ENCODE results near the gene OR2T1.

OR2T1 gene

DNA sequence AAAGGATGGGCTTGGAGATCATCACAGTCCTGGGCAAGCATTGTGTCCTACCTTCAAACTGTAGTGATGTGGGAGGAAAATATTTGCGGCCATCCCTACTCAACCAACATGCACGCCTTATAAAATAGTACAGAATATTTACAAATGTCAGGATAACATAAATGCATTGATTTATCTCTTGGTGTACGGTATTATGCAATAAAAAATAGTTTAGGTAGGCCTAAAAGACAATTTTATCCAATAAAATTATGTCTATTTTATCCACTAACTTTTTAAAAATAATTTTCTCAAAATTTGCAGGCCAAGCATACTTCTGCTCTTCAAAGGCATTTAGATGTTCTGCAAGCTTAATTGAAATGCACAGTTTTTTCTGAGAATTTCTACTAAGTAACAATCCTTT, at the start of gene OR2T1:
OR2T1 (plus strand) TSS at position 301 of the 400 bp plus-strand sequence. CDS start 3,100 bp downstream, outside the sequence.
- no peak for DNase-seq (ENCODE audit: low read depth)
- H3K4me3 ChIP-seq (ENCODE audit: low read depth, low read length), result no peak within 1 kb of the TSS
- TF ChIP-seq, protein P1, sequence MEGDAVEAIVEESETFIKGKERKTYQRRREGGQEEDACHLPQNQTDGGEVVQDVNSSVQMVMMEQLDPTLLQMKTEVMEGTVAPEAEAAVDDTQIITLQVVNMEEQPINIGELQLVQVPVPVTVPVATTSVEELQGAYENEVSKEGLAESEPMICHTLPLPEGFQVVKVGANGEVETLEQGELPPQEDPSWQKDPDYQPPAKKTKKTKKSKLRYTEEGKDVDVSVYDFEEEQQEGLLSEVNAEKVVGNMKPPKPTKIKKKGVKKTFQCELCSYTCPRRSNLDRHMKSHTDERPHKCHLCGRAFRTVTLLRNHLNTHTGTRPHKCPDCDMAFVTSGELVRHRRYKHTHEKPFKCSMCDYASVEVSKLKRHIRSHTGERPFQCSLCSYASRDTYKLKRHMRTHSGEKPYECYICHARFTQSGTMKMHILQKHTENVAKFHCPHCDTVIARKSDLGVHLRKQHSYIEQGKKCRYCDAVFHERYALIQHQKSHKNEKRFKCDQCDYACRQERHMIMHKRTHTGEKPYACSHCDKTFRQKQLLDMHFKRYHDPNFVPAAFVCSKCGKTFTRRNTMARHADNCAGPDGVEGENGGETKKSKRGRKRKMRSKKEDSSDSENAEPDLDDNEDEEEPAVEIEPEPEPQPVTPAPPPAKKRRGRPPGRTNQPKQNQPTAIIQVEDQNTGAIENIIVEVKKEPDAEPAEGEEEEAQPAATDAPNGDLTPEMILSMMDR (IDR thresholded peaks at IDR 0.05; ENCODE audit: low read depth, low read length, missing control alignments), result no peak

DNA sequence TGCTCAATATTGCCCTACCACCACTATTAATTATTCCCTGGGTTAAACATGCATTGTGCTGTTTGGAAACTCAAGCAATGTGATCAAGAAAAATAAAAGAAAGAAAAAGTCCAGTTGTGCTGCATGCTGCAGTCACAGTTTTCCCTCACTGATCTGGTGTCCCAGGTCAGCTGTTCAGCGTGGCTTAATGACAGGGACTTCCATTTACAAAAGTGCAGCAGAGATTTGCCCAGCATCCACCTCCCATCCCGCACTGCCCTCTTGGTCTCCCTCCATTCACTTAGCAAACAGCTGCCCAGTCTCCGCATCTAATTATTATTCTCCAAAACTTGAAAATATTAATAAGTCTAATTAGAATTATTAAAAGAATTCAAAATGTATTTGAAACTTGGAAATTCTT, 43.4 kb upstream of the OR2T1 start:
- TF ChIP-seq, protein P1 (IDR thresholded peaks at IDR 0.05; ENCODE audit: low read depth, low read length, missing control alignments), result no peak
- H3K4me3 ChIP-seq (ENCODE audit: low read depth, low read length), result no peak overlapping the region
- DNase-seq (ENCODE audit: low read depth), result no peak

DNA sequence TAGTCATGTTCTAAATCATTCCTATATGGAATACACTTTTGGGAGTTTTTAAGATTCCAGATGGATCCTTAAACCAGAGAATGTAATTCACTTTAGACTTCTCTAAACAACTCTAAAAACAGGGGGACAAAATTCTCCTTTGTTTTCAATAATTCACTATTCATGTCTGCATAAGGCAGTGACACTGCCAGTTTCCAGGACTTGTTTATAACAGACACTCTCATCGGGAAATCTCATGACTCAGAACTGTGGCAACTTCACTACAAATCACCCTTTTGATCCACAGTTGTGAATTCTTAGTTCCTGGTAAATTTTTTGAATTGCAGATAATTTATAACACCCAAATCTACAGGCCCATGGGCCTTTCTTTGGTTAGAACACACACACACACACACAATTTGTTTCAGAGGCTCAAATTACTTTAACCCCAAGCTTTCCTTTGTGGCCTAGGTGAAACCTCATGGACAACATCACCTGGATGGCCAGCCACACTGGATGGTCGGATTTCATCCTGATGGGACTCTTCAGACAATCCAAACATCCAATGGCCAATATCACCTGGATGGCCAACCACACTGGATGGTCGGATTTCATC, 41.6 kb upstream of the OR2T1 start, which contains the start of gene OR2T4:
OR2T4 (plus strand) TSS at position 545 of the 595 bp plus-strand sequence; CDS start at position 545, 0 bp downstream.
- TF ChIP-seq, protein P1 (IDR thresholded peaks at IDR 0.05; ENCODE audit: low read depth, low read length, missing control alignments), result no peak
- H3K4me3 ChIP-seq (ENCODE audit: low read depth, low read length), result no peak within 1 kb of the TSS
- DNase-seq (ENCODE audit: low read depth), result no peak

DNA sequence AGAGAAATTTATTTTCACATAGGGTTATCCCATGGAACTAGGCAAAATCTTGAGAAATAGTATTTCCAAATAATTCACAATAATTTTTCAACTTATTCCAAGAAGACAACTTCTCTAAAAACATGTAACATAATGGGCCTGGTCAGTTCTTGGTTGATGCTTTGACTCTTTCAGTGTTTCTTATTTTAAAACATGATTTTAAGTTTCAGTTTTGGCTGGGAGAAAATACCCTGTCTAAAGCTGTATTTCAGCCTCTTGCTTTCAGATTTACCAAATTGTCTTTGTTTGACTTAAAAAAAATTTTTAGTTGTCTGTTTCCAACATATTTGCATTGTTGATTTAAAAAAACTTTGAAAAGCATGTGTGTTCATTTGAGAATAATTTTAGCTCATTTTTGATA, 36.2 kb upstream of the OR2T1 start:
- H3K4me3 ChIP-seq (ENCODE audit: low read depth, low read length), result no peak overlapping the region
- TF ChIP-seq, protein P1 (IDR thresholded peaks at IDR 0.05; ENCODE audit: low read depth, low read length, missing control alignments), result no peak
- DNase-seq (ENCODE audit: low read depth), result no peak

DNA sequence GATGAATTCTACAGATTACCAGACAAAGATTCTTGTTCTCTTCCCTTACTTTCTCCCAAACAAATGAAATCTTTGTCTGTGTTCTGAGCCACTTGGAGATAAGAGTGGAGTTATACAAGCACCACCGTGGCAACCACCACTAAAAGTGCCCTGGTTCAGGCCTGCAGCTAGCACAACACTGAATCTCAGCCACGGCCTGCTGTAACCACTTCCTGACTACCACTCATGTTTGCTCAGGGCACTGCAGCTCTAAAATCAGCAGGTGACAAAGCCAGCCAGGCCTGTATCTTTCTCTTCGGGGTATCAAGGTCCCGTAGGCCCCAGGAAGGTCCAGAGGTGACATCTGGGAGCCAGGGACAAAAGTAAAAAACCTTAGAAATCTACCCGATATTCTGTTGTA, 30.5 kb upstream of the OR2T1 start:
- TF ChIP-seq, protein P1 (IDR thresholded peaks at IDR 0.05; ENCODE audit: low read depth, low read length, missing control alignments), result no peak
- DNase-seq (ENCODE audit: low read depth), result no peak
- H3K4me3 ChIP-seq (ENCODE audit: low read depth, low read length), result no peak overlapping the region

DNA sequence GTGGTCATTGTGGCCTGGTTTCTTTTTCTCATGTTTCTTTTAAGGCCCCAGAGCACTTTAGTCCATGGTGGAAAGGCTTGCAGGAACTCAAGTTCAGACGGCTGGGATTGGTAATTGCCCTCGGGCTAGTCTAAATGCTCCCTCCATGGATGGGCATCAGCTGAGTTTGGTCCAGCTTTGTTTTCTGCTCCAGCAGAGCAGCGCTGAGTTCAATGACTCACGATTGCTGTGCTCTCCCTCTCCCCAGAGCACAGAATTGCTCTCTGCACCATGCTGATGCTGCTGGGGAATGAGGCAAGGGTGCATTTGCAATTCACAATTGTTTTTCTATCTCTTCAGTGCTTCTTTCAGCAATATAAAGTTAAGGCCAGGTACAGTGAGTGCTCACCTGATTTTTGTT, 29.1 kb upstream of the OR2T1 start:
- no peak overlapping the region for H3K4me3 ChIP-seq (ENCODE audit: low read depth, low read length)
- TF ChIP-seq, protein P1 (IDR thresholded peaks at IDR 0.05; ENCODE audit: low read depth, low read length, missing control alignments), result no peak
- DNase-seq (ENCODE audit: low read depth), result no peak

GRCh38 chr1:248375446-248375845, 27.4 kb upstream of the OR2T1 start, which contains the start of gene OR2T6:
TSS of gene OR2T6 (plus strand) at chr1:248375746. CDS start at chr1:248387609, 11,863 bp downstream.
- no peak within 1 kb of the TSS for H3K4me3 ChIP-seq (ENCODE audit: low read depth, low read length)
- TF ChIP-seq, protein P1 (IDR thresholded peaks at IDR 0.05; ENCODE audit: low read depth, low read length, missing control alignments), result no peak
- DNase-seq (ENCODE audit: low read depth), result no peak
